ENCODE measurements around the gene ACRBP. TPM values are rescaled to one million over a fixed set of nuclear protein-coding genes. Genes with fewer than 3 reads are reported as not detected.

ACRBP gene
- total and polyA plus RNA-seq, 2 donors (not counting 3 experiments of a cell fraction or from before 2014, with no cell fraction given), result 1.3 to 5.7 TPM

DNA sequence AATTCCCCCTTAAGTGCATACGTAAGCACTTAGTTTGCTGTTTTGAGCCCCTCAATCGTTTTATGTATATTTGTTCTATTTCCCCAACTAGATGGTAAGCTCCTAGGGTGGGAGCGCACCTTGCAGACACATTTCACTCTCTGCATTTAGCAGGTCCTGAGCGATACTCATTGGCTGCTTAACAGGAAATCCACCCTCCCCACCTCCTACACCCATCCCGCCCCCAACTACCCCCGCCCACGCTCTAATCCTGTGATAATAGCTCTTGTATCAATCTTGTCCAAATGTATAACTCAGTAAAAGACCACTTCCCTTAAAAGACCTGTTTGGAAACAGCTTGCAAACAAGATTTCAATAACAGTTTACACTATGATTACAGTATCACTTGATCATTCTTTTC, 19.6 kb downstream of the ACRBP start:
- no TSS peak for BruUV-seq (replicated peaks)
- intact Hi-C loops (cut with micrococcal nuclease), result no loop called here

GRCh38 chr12:6626654-6627283, 20.5 kb downstream of the ACRBP start:
- Histone ChIP-seq H3K4me3 (replicated peaks in 1 of 3; ENCODE audit: insufficient read depth in 1 of 3, low read depth in 1 of 3, low read length in 3 of 3) (no peak overlapping the region), H3K27me3 (ENCODE audit: control insufficient read depth in 2 of 2, insufficient read depth in 2 of 2, low read length in 2 of 2) (peaks cover 0 to 2% of the 10 kb centered on the region in 2 experiments), H2AFZ (ENCODE audit: low read depth, low read length) (no peak overlapping the region), H3K36me3 (ENCODE audit: control insufficient read depth in 2 of 2, extremely low read depth in 1 of 2, insufficient read depth in 2 of 2, low read length in 2 of 2) (no peaks in the 10 kb centered on the region), H3K27ac (ENCODE audit: insufficient read depth, low read depth, low read length) (no peak overlapping the region), H3K9me1 (replicated peaks; ENCODE audit: control insufficient read depth, extremely low read depth, insufficient read depth, low read length) (no peaks in the 10 kb centered on the region), H3K9me3 (replicated peaks; ENCODE audit: control insufficient read depth, insufficient read depth, low read length) (no peaks in the 10 kb centered on the region), H3K9ac (replicated peaks; ENCODE audit: extremely low read depth, insufficient read depth, low read length) (no peak overlapping the region), H3K4me1 (ENCODE audit: control insufficient read depth, extremely low read depth, insufficient read depth, low read length) (no peaks in the 10 kb centered on the region), H3K79me2 (ENCODE audit: control insufficient read depth, insufficient read depth, low read length) (no peaks in the 10 kb centered on the region), H3K4me2 (ENCODE audit: insufficient read depth, low read length) (no peak overlapping the region), H4K20me1 (replicated peaks; ENCODE audit: control insufficient read depth, extremely low read depth, insufficient read depth, low read length) (no peaks in the 10 kb centered on the region)
- BruUV-seq (replicated peaks), result no TSS peak
- ChIA-PET POLR2A (no interaction called here), CTCF (no interaction called here)
- TF ChIP-seq FOS (IDR thresholded peaks at IDR 0.05; ENCODE audit: borderline replicate concordance, insufficient read depth, low read length), result no peak
- intact Hi-C loops (cut with micrococcal nuclease) (no loop called here), dilution Hi-C loops (cut with MboI; ENCODE audit: extremely low pct_ligation_motif_present, low sequenced_read_pairs) (no loop called here)
- DNase-seq (ENCODE audit: low read depth, low spot score), result no peak
- no peak for FAIRE-seq

More for the DNA sequence above, 19.6 kb downstream of the ACRBP start:
- Histone ChIP-seq H3K9ac (replicated peaks; ENCODE audit: extremely low read depth, insufficient read depth, low read length) (no peak overlapping the region), H3K36me3 (ENCODE audit: control insufficient read depth in 2 of 2, extremely low read depth in 1 of 2, insufficient read depth in 2 of 2, low read length in 2 of 2) (no peaks in the 10 kb centered on the region), H3K27ac (ENCODE audit: insufficient read depth, low read depth, low read length) (no peak overlapping the region), H3K4me2 (ENCODE audit: insufficient read depth, low read length) (no peak overlapping the region), H3K27me3 (ENCODE audit: control insufficient read depth in 2 of 2, insufficient read depth in 2 of 2, low read length in 2 of 2) (peaks cover 0 to 2% of the 10 kb centered on the region in 2 experiments), H3K4me1 (ENCODE audit: control insufficient read depth, extremely low read depth, insufficient read depth, low read length) (no peaks in the 10 kb centered on the region), H3K79me2 (ENCODE audit: control insufficient read depth, insufficient read depth, low read length) (no peaks in the 10 kb centered on the region), H2AFZ (ENCODE audit: low read depth, low read length) (no peak overlapping the region), H3K9me3 (replicated peaks; ENCODE audit: control insufficient read depth, insufficient read depth, low read length) (no peaks in the 10 kb centered on the region), H3K9me1 (replicated peaks; ENCODE audit: control insufficient read depth, extremely low read depth, insufficient read depth, low read length) (no peaks in the 10 kb centered on the region), H4K20me1 (replicated peaks; ENCODE audit: control insufficient read depth, extremely low read depth, insufficient read depth, low read length) (no peaks in the 10 kb centered on the region), H3K4me3 (replicated peaks in 1 of 3; ENCODE audit: insufficient read depth in 1 of 3, low read depth in 1 of 3, low read length in 3 of 3) (no peak overlapping the region)
- no peak for FAIRE-seq
- no peak for TF ChIP-seq POLR2A (IDR thresholded peaks at IDR 0.05; ENCODE audit: low read depth, low read length)
- no peak for TF ChIP-seq JUN (IDR thresholded peaks at IDR 0.05; ENCODE audit: borderline replicate concordance, insufficient read depth, insufficient read length, low read depth)
- TF ChIP-seq GATA2 (IDR thresholded peaks at IDR 0.05; ENCODE audit: insufficient read depth, insufficient read length, low read depth, low read length), result no peak
- no peak for TF ChIP-seq POLR2AphosphoS5 (IDR thresholded peaks at IDR 0.05; ENCODE audit: insufficient read depth, low read depth, low read length)
- TF ChIP-seq FOS (IDR thresholded peaks at IDR 0.05; ENCODE audit: borderline replicate concordance, insufficient read depth, low read length), result no peak
- no peak for TF ChIP-seq EZH2 (IDR thresholded peaks at IDR 0.05; ENCODE audit: borderline replicate concordance, low read depth, low read length, severe bottlenecking)
- dilution Hi-C loops (cut with MboI; ENCODE audit: extremely low pct_ligation_motif_present, low sequenced_read_pairs), result no loop called here
- ChIA-PET POLR2A (interaction anchor here (0.6 to 0.7 kb wide), 2 partner anchors 30 to 40 kb away, joined by 3 to 4 read pairs; no protein-coding TSS in a partner anchor), CTCF (interaction anchor here (1.0 kb wide), 1 partner anchor 9 kb away, joined by 3 read pairs; no protein-coding TSS in a partner anchor)
- no peak for DNase-seq (ENCODE audit: low read depth, low spot score)
